GM19025 (cell line): Measurements from ENCODE around the gene MACROH2A1.

Source experiments
- ATAC-seq: cut with Tn5 transposase; IDR thresholded peaks from one replicate; pipeline ENCODE4 v1.9.1; 2021; ENCODE audit warnings: mild to moderate bottlenecking, low read depth, moderate library complexity; ENCODE audit not compliant: unreplicated experiment

Gene MACROH2A1

GRCh38 chr5:135357685-135358084, 41.3 kb downstream of the MACROH2A1 start:
- ATAC-seq, result no peak

GRCh38 chr5:135356522-135357318, 42.3 kb downstream of the MACROH2A1 start:
- no peak for ATAC-seq

- ATAC-seq, result no peak
Measured at GRCh38 chr5:135355169-135355568, 43.9 kb downstream of the MACROH2A1 start.

GRCh38 chr5:135353952-135354721, 44.9 kb downstream of the MACROH2A1 start:
- no peak for ATAC-seq

GRCh38 chr5:135350536-135350935, 48.5 kb downstream of the MACROH2A1 start:
- no peak for ATAC-seq

GRCh38 chr5:135349886-135350285, 49.1 kb downstream of the MACROH2A1 start:
- no peak for ATAC-seq

- no peak for ATAC-seq
Measured at GRCh38 chr5:135349451-135349850, 49.6 kb downstream of the MACROH2A1 start.

- no peak for ATAC-seq
Measured at GRCh38 chr5:135348918-135349317, 50.1 kb downstream of the MACROH2A1 start.

GRCh38 chr5:135347392-135347791, 51.6 kb downstream of the MACROH2A1 start:
- no peak for ATAC-seq

- no peak for ATAC-seq
Measured at GRCh38 chr5:135345956-135346731, 52.9 kb downstream of the MACROH2A1 start.

- no peak for ATAC-seq
Measured at GRCh38 chr5:135344349-135344748, 54.7 kb downstream of the MACROH2A1 start.

- ATAC-seq, result no peak
Measured at GRCh38 chr5:135343413-135343812, 55.6 kb downstream of the MACROH2A1 start.

- no peak for ATAC-seq
Measured at GRCh38 chr5:135342551-135342875, 56.5 kb downstream of the MACROH2A1 start.

- ATAC-seq, result no peak
Measured at GRCh38 chr5:135341696-135342550, 57.1 kb downstream of the MACROH2A1 start.

GRCh38 chr5:135341016-135341666, 57.9 kb downstream of the MACROH2A1 start:
- ATAC-seq, result no peak

GRCh38 chr5:135340568-135340967, 58.5 kb downstream of the MACROH2A1 start:
- no peak for ATAC-seq

GRCh38 chr5:135339623-135340022, 59.4 kb downstream of the MACROH2A1 start:
- ATAC-seq, result no peak

GRCh38 chr5:135339189-135339588, 59.8 kb downstream of the MACROH2A1 start:
- no peak for ATAC-seq

- ATAC-seq, result no peak
Measured at GRCh38 chr5:135337064-135337463, 62.0 kb downstream of the MACROH2A1 start.
